ENCODE data around the gene TAS1R2.
"Not testable (repeated sequence)": the region's sequence is repeated elsewhere in the genome, so short reads cannot be mapped to it uniquely, and the experiment has no call there.

TAS1R2 gene

DNA sequence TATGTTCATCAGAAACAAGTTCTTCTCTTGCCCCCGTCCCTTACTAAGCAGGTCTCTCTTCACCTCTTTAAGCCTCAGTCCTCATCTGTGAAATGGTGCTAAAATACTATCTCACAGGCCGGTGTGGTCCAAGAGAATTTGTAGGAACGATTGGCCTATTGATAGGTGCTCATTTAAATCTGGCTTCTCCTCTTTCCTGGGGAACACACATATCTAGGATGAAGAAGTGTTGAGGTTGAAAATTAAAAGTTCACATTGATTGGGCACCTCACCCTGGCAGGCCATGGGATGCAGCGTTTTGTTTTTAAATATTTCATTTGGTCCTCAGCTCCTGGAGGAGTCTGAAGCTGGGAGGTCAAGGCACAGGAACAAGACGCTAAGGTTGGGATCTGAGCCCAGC is 8.9 kb upstream of the TAS1R2 start:
- DNase-seq = no peak

DNA sequence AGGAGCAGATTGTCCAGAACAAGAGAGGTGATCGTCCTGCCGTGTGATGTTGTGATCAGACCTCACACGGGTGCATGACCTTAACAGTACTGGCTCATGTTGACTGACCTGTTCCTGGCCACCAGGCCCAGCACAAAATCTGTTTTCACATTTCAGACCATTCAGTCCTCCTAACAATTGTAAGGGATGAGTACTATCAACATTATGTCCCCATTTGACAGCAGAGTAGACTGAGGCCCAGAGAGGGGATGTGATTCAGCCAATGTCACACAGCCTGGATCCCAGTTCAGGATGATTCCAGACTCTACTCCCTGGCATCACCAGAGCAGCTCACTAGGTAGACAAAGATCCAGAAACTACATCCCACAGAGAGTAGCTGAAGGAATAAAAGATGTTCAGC is 7.4 kb upstream of the TAS1R2 start:
- no peak for DNase-seq

DNA sequence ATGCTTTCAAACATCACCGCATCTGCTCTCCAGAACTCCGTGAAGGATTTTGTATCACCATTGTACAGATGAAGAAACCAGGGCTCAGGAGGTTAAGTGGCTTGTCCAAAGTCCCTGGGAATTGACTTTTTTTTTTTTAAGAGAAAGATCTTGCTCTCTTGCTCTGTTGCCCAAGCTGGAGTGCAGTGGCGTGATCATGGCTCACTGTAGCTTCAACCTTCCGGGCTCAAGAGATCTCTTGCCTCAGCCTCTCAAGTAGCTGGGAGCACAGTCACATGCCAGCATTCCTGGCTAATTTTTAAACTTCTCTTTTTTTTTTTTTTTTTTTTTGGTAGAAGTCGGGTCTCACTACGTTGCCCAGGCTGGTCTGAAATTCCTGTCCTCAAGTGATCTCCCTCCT is 6.9 kb upstream of the TAS1R2 start:
- DNase-seq = no peak

DNA sequence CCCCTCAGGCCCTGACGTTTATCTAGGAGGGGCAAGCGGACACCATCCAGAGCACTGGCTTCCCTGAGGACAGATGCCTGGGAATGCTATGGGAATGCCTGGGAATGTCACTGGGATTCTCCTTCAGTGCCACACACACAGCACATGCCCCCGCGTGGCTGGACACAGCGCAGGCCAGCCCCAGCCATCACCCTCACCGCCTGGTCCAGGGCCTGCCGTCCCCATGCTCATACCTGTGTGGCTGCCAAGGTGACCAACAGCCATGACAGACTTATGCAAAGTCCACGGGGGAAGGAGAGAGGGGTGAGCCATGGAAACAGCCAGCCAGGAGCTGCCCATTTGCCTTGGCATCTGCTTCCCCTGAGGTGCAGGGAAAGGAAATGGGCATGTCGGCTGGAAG is 5.7 kb upstream of the TAS1R2 start:
- DNase-seq = no peak

DNA sequence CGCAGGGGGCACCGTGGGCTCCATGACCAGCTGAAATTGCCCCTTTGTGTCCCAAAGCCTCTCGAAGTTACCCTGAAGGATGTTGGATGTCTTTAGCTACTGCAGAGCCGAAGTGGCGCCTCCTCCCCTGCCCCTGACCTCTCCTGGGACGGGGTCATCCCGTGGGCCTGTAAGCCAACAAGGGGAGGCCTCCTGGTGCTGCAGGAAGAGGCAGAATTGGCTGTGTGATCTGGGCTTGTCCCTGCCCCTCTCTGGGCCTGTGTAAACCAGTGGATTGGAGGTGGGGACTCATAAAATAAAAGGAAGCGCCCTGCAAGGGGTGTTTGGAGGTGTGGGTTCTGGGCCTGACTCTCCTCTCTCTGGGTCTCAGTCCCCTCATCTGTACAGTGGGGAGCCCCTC is 2.1 kb upstream of the TAS1R2 start:
- no peak for DNase-seq

DNA sequence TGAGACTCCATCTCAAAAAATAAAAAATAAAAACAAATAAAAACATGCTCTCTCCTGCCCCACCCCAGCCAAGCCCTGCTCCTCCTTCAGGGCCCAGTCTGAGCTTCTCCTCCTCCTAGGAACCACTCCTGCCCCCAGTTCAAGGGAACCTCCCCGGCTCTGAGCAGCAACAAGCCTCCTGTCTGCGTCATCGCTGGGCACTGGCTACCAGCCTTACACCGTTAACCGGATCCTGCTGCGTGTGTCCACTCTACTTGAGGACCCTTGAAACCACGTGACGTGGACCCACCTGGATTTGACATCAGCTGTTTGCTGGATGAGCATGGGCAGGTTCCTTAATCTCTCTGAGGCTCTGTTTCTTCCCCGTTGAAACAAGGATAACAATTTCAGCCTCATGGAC is 1.6 kb upstream of the TAS1R2 start:
- DNase-seq = no peak

DNA sequence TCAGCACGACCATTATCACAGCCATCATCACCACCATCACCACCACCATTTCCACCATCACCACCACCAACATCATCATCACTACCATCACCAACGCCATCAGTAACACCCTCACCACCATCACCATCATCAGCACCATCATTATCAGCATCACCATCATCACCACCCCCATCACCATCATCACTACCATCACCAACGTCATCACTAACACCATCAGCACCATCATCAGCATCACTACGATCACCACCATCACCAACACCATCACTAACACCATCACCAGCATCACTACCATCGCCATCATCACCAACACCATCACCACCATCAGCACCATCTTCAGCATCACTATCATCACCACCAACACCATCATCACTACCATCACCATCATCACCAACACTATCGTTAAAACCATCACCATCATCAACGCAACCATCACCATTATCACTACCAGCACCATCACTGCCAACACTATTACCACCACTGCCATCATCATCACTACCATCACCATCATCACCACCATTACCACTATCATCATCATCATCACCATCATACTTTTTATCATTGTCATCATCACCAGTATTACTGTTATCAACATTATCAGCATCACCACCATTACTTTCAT is 1.3 kb downstream of the TAS1R2 start:
- no peak for DNase-seq

DNA sequence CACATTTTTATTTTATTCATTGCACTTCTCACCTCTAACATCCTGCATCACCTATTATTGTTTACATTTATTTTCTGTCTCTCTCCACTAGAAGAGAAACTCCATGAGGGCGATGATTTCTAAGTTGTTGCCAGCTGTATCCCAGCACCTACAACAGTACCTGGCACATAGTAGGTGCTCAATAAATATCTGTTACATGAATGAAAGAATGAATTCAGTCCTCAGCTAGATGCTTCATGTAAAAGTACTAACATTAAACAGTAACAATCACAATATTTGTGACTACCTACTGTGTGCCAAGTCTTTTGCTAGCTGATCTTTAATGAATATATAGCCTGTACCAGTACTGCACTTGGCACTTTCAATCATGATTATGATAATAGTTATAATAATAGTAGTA is 3.0 kb downstream of the TAS1R2 start:
- no peak for DNase-seq

DNA sequence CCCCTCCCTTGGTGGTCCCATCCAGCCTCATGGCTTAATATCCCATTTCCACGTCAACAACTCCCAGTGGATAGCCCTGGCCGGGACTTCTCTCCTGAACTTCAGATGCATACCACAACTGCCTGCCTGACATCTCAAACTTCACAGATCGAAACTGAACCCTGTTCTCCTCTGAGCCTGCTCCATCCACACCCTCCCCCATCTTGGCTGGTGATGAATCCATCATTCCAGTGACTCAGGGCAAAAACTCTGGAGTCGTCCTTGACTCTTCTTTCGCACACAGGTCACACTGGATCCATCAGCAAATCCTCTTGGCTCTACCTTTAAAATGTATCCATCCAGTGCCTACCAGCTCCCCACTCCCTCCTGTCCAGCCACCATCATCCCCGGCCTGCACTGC is 3.9 kb downstream of the TAS1R2 start:
- no peak for DNase-seq

DNA sequence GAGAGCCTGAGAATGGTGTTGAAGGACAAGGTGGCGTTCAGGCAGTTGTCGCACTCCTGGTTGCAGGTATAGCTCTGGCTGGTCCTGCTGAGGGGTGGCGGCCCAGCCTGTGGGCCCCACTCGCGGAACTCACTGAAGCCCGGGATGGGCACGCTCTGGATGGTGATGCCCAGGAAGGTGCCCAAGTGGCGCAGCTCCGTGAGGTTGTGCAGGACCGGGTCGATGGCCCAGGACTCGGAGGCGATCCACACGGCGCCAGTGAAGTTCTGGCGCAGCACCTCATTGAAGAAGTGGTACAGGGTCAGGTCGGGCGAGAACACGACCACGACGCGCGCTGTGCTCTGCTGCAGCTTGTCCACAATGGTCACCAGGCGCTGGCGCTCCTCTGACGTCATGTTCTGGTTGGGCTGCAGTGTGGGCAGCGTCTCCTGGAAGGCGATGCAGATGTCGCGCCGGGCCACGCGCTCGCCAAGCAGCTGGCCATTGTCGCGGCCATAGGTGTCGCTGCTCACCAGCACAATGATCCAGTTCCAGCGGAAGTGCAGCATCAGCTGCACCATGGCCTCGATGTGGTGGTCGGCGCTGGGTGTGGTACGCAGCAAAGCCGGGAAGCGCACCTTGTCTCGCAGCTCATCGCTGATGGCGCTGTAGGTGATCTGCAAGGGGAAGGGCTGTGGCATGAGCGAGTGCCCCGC is 5.0 kb downstream of the TAS1R2 start:
- DNase-seq = no peak

DNA sequence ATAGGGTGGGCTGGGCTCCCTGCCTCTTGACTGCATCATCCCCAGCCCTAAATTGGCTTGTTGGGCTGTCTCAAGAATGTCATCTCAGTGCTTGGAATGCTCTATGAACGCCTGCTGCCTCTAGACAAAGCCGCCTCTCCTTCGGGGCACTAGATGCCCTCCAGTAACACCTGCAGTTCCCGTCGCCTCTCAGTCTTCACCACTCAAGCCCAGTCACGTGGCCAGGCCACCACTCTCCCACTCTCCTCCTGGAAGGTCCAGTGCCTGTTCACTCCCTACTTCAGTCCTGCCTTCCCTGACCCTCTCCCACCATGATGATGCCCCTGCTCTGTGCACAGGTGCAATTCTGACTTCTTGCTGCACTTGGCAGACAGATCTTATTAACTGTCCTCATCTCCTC is 7.0 kb downstream of the TAS1R2 start:
- no peak for DNase-seq

DNA sequence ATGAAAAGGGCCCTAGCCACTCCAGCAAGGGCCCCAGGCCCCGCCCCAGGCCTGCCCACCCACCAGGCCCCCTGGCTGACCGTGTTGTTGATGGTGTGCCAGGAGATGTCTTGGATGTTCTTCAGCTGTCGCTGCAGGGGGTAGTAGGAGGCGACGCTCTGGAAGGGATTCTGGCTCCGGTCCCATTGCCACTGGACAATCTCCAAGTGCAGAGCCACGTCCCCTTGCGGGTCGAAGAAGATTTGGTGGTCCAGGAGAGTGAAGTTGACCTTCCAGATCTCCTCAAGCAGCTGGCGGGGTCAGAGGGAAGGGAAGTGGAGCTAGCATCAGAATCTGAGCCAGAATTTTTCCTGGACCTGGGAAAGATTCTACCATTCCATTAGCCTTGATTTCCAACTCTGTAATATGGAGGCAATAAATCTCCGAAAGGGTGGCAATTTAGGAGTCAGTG is 10.2 kb downstream of the TAS1R2 start:
- DNase-seq = no peak

DNA sequence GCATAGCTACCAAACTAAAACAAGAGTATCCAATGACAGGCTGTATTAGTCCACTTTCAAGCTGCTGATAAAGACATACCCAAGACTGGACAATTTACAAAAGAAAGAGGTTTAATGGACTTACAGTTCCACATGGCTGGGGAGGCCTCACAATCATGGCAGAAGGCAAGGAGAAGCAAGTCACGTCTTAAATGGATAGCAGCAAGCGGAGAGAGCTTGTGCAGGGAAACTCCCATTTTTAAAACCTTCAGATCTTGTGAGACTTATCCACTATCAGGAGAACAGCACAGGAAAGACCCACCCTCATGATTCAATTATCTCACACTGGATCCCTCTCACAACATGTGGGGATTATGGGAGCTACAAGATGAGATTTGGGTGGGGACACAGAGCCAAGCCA is 11.7 kb downstream of the TAS1R2 start:
- not testable (repeated sequence) for DNase-seq

DNA sequence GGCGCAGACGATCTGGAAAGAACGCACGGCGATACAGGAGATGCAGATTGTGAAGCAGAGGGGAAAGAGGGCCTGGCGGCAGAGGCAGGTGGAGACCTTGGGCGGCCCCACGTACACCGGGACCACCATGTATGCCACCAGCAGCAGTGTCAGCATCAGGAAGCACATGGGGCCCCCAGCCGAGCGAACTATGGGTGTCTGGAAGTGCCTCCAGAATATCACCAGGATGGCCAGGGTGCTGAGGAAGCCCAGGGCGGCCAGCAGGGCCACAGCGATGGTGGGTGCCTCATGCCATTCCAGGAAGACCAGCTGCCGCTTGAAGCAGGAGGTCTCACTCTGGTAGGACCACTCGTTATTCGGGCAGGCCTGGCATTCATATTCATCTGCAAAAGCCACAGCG is 19.3 kb downstream of the TAS1R2 start:
- no peak for DNase-seq

DNA sequence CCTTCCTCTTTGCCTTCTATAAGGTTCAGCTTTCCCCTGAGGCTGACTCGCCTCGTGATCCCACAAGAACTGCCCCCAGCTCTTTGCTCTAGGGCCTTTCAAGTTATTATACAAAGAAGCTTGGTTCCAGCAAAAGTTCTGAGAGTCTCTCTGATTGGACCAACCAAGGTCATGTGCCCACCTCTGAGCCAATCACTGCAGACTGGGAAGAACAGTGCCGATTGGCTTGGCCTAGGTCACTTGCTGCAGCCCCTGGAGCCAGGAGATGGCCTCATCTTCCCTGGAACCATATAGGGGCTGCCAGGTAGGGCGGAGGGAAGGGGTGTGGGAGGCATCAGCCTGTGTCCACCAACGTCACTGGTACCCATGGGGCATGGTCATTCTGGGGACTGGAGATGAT is 22.8 kb downstream of the TAS1R2 start:
- DNase-seq = no peak

DNA sequence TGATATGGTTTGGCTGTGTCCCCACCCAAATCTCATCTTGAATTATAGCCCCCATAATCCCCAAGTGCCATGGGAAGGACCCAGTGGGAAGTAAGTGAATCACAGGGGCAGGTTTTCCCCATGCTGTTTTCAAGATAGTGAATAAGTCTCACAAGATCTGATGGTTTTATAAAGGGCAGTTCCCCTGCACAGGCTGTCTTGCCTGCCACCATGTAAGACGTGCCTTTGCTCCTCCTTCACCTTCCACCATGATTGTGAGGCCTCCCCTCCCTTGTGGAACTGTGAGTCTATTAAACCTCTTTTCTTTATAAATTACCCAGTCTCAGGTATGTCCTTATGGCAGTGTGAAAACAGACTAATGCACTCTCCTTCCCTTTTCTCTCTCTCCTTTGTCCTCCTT is 27.1 kb downstream of the TAS1R2 start:
- not testable (repeated sequence) for DNase-seq

DNA sequence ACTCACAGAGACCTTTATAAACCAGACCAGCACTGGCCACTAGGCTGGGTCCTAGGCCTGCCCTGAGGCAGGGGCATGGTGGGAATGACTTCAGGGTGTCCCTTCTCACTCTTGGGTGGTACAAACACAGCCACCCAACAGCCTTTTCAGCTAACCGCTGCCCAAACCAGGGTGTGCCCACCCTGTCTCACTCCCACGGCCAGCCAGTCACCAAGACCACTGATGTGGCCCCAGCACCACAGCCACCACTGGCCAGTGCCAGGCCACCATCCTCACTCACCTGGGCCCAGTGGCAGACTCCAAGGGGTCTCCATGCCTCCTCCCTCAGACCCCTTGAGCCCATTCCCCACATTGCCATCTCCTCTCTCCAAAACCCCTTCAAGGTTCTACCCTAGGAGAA is 27.8 kb downstream of the TAS1R2 start:
- DNase-seq = no peak

DNA sequence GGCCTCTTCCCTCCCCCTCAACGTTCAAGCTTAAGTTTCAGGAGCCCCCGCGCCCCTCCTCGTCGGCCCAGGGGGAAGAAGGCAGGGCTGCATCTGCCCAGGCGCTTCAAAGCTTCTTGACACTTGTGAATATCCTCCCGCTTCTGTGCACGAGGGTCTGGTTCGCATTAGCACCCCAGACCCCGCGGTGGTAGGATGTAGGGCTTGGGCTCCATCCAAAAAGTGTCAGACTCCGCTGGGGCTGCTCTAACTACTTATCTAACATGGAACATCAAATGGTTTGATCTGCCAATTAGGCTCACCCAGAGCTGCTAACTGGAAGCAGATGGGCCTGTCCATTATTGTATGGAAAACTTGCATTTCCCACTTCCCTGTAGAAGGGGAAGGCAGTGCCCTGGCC is 28.9 kb downstream of the TAS1R2 start:
- DNase-seq = no peak

DNA sequence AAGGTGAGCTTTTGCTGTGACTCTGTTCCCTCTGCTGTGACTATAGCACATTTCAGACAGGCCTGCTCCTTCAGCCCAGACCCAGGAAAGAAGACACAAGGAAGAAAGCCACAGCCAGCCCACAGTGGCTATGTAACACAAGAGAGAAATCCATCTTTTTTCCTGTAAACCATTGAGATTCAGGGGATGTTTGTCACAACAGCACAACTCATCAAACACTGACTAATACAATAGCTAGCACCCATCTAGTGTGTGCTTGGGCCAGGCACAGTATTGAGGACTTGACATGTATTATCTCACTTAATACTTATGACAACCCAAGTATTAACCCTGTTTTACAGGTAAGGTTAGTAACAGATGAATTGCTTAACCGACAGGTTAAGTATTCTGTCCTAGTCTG is 29.8 kb downstream of the TAS1R2 start:
- DNase-seq = no peak

DNA sequence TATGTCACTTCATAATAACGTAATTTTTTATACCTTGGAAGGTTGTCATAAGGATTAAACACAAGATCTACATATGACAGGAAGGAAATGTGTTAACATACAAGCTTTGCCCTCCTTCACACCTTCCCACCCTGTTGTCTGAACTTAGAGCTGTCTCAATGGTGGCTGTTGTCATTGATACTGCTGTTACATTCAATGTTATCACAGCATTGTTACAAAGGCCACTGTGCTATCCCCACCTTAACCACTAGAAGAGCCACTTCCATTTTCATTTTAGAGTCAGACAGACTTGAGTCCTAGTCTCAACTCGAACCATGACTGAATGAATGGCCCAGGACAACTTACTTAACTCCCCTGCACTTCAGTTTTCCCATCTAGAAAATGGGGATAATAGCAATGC is 31.2 kb downstream of the TAS1R2 start:
- DNase-seq = no peak

DNA sequence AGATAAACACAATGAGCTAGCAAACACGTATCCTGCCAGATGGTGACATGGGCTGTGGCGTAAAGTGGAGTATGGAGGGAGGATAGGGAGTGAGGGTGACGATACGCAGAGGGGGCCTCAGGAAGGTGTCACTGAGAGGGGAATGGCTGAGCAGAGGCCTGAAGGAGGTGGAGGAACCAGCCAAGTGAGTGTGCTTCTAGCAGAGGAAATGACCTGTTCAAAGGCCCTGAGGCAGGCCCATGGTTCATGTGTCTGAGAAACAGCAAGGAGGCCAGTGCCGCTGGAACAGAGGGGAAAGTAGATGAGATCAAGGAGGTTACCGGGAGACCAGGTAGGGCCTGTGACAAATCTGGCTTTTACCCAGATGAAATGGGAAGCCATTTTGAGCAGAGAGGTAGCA is 36.0 kb downstream of the TAS1R2 start:
- DNase-seq = no peak

DNA sequence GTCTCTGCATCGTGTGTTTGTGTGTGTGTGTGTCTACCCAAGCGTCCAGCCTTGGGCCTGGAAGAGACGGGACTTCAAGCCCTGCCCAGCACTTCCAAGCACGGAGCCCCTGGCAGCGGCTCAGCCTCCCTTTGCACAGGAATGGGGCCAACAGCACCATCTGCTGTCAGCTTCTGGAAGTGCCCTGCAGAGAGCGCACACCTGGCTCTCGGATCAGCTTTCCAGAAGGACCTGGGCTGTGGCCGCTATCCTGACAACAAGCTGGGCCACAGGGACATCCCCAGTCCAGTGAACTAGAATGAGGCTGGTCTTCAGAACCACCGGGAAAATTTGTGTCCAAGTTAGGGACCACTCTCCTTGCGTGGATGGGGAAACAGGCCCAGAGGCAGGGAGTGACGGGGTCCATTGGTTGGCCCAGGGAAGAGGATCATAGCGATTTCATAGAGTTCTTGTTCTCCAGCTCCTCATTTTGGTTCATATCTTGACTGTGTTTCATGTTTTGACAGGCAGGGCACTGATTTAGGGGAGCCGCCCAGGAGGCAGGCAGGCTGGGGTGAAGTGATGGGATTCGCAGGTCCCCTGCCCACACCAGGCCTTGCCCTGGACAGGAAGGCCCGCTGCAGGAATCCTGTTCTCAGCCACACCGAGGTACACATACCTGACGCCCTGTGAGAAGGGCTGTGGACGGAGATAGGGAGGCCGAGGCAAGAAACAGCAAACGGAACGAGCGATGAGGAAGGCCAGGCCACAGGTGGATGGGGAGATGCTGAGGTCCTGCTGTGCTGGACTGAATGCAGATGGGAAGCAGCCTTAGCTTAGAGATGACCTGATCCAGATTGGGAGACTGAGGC is 38.4 kb downstream of the TAS1R2 start:
- DNase-seq = peak; percentile 32

DNA sequence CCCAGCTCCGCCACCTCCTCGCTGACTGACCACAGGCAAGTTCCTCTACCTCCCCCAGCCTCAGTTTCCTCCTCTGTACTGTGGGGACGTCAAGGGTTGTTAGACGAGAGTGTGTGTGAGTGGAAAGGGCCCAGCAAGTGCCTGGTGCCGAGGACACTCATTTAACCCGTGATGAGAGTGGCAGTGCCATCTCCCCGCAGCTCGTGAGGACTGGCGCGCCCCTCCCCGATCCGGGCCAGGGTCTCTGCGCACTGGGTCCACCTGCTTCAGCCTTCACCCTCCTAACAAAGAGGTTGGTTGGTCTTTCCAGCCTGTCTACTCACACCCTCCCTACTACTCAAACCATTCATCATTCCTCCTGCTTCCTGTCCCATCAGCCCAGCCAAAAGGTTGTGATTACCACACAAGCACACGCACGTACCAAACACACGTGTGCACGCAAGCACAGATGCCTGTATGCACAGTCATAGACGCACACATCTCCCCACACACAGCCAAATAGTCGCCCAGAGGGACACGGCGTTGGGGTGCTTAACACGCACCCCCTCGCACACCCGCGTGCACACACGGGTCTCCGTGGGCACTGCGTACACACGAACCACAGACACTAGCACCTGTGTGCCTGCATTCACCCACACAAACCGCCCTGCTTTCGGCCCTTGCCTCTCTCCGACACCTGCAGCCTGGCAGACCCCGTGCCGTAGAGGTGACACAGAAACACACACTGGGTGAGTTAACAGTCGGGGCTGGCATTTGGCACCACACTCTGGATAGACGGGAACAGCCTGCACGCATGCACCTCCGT is 39.3 kb downstream of the TAS1R2 start:
- DNase-seq = no peak

Measured in CD4-positive, alpha-beta T cell treated with Interleukin-4 for 4 hours (primary cell).